Body of pancreas (tissue), 4 donors: ENCODE measurements around the gene CGB3.
"Not testable (repeated sequence)": the region's sequence is repeated elsewhere in the genome, so short reads cannot be mapped to it uniquely, and the experiment has no call there.

Experiments used
- POLR2A ChIP-seq, 3 donors: fragments of 450-650 bp; IDR thresholded peaks; one replicate each; pipeline ENCODE4 v1.6.1; 2016; ENCODE audit warnings: antibody characterized with exemption in 3 of 3, mild to moderate bottlenecking in 2 of 3
- TF ChIP-seq, protein P1 (sequence below), 7 experiments: fragments of 450-650 bp in 4 of 7; fragments of 200-600 bp in 3 of 7; sonication (generic) in 3 of 7; IDR thresholded peaks; one replicate each; pipeline ENCODE4 v1.5.1; 2016 to 2019; ENCODE audit warnings: antibody characterized with exemption in 7 of 7

DNA sequence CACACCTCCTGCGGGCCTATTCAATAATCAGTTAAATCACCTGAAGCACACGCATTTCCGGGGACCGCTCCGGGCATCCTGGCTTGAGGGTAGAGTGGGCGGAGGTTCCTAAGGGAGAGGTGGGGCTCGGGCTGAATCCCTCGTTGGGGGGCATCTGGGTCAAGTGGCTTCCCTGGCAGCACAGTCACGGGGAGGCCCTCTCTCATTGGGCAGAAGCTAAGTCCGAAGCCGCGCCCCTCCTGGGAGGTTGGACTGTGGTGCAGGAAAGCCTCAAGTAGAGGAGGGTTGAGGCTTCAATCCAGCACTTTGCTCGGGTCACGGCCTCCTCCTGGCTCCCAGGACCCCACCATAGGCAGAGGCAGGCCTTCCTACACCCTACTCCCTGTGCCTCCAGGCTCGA, 19.4 kb upstream of the CGB3 start, which contains the start of gene CGB5:
- not testable (repeated sequence) for TF ChIP-seq POLR2A (IDR thresholded peaks at IDR 0.05)
- TF ChIP-seq, protein P1, sequence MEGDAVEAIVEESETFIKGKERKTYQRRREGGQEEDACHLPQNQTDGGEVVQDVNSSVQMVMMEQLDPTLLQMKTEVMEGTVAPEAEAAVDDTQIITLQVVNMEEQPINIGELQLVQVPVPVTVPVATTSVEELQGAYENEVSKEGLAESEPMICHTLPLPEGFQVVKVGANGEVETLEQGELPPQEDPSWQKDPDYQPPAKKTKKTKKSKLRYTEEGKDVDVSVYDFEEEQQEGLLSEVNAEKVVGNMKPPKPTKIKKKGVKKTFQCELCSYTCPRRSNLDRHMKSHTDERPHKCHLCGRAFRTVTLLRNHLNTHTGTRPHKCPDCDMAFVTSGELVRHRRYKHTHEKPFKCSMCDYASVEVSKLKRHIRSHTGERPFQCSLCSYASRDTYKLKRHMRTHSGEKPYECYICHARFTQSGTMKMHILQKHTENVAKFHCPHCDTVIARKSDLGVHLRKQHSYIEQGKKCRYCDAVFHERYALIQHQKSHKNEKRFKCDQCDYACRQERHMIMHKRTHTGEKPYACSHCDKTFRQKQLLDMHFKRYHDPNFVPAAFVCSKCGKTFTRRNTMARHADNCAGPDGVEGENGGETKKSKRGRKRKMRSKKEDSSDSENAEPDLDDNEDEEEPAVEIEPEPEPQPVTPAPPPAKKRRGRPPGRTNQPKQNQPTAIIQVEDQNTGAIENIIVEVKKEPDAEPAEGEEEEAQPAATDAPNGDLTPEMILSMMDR (IDR thresholded peaks at IDR 0.05): not testable (repeated sequence)
